ENCODE results near the gene LSM14B.
"Not testable (repeated sequence)": the region's sequence is repeated elsewhere in the genome, so short reads cannot be mapped to it uniquely, and the experiment has no call there.

LSM14B gene

DNA sequence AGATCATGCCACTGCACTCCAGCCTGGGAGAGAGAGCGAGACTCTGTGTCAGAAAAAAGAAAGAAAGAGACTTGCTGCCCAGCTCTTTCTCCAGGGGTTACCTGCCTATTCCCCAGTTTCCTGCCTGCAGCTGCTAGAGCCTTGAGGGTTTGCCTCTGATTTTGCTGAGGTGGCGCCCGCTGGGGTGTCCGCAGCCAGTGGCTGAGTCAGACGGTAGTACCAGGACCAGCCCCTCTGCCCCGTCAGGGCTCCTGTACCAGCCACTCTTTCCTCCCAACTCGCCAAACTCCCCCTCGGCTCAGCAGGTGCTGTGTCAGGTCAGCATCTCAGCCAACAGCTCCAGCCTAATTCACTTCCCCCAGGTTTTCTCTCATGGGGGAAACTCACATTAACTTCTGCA lies 7.4 kb upstream of the LSM14B start:
- DNase-seq = no peak

DNA sequence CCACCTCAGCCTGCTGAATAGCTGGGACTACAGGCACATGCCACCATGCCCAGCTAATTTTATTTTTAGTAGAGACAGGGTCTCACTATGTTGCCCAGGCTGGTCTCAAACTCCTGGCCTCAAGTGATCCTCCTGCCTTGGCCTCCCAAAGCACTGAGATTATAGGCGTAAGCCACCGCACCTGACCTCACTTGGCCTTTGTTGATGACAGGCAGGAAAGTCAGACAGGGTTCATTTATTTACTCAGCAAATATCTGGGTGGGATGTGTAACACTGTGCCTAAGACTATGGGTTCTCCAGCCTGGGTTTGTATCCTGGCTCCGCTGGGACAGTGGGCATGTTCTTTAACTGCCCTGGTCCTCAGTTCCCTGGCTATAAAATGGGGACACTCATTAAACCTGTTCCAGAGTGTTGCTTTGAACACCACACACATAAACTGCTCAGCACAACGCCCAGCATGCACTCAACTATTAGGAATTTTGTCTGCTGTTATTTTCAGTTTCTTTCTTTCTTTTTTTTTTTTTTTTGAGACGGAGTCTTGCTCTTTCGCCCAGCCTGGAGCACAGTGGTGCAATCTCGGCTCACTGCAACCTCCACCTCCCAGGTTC lies 6.4 kb upstream of the LSM14B start:
- not testable (repeated sequence) for DNase-seq

DNA sequence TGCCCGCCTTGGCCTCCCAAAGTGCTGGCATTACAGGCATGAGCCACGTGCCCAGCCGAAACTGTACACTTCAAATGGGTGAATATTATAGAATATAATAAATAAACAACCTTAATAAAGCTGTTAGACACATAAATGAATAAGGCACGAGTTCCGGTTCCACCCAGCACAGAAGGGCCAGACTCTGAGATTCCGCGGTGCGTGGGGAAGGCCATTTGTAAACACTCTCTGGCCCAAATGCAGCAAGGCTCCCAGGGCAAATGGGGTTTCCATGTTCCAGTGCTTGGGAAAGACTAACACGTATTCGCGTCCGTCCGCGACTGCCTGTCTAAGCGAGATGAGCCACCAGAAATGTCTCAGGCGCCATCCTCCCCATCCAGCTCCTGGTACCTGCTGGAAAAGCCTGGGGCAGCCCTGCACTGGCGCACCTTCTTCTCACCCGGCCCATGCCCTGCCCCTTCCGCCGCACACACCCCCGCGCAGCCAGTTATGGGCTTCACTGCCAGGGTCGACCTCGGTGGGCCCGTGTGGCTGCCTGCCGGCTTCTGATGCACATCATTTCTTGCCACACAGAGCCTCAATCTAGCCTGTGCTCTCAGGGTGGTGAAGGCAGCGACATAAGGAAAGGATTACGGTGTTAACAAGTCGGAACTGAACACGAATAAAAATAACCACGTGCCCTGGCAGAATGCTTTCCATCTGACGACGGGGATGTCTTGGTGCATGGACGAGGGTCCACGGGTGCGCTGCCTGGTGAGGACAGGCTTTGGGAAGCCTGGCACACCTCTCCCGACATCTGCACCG lies 5.5 kb upstream of the LSM14B start:
- no peak for DNase-seq

DNA sequence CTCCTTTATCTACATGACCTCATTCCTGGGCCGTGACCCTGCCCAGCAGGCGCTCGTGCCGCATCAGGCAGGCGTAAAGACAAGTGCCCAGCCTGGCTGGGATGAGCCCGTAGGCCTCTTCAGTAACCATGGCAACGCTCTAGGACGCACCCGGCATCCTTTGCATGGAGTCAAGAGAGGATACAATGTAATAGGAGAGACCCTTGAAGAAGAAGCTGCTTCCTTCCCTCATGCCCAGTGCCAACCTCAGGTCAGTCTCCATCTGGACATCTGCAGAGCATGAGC lies 5.0 kb upstream of the LSM14B start:
- DNase-seq = no peak

DNA sequence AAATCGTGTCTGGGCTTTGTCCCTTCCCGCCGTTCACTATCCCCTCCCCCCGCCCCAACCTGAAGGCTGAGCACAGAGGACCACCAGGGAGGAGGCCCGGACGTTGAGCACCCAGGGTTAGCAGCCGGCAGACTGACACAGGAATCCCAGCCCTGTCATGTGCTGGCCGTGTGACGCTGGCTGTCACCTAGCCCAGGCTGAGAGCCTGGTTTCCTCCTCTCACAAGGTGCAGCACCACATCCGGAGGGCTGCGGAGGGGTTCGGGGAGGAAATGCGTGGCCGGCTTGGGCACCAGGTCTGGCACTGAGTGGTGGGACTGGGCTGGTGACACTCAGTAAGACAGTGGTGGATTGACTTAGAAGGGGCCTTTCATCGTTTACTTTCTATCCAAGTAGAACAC lies 4.6 kb upstream of the LSM14B start:
- DNase-seq = peak; percentile 47 to 87 (median 72)

DNA sequence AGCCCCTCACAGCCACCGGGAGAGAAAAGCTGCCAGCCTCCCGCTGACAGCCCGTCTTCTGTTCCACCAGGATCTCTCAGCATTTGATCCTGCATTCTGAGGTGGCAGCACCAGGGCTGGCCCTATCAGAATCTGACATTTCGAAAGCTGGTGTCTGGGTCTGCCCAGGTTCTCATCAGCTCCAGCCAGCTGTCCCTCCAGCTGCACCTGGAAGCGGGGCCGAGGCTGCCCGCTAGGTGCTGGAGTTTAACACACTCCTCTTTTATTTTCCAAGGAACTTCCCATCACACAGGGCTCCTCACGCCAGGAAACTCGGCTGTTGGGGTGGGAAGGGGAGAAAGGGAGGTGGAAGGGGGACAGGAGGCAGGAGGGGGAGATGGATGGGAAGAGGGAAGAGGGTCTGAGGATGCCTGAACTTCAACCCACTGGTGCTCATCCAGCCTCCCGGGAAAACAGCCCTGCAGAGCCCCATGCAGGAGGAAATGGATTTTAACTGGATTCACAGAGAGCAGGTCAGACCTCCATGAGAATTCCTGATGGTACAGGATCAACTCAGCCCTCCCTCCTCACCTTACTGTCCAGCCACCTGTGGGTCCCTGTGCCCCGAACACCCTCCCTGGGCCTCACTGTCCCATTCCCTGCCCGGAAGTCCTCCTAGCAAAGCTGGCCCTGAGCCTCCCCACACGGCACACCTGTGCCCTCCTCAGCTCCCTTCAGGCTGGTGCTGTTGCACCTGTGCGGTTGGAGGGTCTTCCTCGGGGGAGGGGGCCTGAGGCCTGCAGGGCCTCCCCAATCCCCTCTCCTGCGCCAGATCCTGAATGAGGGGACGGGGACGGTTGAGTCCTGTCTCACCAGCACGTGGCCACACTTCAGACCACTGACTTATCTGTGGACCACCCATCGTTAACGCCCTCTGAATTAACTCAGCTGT lies 3.9 kb upstream of the LSM14B start:
- no peak for DNase-seq

DNA sequence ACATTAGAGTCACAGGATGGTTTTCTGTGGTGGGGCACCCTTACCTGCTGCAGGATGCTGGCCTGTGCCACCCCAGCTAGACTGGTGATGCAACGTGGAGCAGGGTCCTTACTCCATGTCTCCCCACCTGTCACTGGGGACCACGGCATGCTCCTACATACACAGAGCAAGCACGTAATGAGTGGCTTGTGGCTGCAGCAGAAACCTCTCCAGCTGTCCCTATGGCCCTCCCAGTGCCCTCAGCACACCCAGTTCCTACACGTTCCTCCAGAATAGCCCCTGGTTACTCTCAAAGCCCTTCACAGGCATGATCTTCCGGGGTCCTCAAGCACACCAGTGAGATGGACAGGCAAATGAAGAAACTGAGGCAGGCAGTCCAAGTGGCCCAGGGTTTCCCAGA lies 3.2 kb upstream of the LSM14B start:
- DNase-seq = peak in 1 of 6 experiments; percentile 10

DNA sequence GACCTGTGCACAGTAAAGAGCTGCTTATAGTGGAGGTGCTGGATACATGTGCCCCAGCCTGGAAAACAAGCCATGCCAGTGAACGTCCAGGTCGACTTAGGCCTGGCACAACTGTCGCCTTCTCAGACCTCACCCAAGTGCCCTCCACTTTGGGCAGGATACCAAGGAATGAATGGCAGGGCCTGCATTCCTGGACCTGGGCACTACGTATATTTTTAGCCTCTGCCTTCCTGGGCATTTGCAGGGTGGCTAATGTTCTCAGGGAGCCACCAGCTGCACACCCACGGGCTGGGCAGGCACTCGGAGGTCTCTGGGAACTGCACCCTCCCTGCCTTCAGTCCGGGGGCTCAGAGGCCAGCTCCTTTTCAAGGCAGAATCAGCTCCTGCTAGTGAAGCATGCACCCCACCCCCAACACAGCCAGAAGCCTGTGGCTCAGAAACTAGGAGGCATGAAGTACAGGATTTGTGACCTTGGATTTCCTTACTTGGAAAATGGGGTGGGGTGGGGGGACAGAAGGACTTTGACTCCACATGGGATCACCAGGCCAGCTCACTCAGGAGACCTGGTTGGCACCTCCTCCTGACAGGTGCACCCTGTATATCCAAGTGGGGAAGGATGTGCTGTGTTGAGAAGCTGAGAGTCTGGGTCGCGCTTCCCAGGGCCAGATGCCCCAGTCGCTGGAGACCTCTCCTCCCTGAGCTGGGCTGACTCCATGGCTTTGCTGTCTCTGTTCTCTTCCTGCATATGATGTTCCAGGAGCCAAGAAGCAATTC lies 2.5 kb upstream of the LSM14B start:
- DNase-seq = no peak

DNA sequence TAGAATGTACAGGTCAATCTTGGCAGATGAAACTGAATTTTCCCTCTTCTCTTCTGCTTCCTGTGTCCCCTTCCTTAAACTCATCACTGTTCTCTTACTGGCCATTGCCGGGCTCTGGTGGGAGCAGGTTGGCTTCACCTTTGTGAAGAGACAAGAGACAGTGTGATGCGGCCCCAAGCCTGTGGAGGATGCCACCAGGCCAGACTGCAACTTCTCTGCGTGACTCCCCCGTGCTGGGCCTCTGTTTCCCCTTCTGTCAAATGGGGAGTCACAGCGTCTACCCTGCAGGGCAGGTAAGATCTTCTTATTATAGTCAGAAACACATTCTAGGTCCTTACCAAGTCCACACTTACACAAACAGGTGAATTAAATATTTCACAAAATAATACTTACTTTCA lies 1.9 kb upstream of the LSM14B start:
- DNase-seq = no peak

DNA sequence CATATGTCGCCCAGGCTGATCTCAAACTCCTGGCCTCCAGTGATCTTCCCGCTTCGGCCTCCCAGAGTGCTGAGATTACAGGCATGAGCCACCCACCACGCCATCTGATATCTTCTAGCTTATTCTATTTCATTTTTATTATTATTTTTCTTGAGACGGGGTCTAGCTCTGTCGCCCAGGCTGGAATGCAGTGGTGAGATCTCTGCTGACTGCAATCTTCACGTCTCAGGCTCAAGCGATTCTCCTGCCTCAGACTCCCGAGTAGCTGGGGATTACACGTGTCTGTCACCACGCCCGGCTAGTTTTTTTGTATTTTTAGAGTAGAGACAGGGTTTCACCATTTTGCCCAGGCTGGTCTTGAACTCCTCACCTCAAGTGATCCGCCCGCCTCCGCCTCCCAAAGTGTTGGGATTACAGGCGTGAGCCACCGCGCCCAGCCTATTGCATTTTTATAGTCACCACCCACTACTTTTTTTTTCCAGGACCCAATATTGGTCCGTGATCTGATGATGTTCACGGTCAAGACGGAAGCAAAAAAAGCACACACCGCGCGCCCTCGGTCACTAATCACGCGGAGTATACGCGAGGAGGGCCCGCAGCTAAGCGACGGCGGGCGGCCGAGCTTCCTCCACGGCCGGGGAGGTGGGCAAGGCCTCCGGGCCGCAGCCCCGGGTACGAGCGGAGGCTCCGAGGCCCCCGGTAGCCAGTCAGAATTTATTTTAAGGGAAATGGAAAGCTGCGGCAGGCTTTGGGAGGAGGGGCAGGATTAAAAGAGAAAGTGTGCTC lies 1.1 kb upstream of the LSM14B start:
- DNase-seq = peak in 2 of 6 experiments; percentile 41 to 50

DNA sequence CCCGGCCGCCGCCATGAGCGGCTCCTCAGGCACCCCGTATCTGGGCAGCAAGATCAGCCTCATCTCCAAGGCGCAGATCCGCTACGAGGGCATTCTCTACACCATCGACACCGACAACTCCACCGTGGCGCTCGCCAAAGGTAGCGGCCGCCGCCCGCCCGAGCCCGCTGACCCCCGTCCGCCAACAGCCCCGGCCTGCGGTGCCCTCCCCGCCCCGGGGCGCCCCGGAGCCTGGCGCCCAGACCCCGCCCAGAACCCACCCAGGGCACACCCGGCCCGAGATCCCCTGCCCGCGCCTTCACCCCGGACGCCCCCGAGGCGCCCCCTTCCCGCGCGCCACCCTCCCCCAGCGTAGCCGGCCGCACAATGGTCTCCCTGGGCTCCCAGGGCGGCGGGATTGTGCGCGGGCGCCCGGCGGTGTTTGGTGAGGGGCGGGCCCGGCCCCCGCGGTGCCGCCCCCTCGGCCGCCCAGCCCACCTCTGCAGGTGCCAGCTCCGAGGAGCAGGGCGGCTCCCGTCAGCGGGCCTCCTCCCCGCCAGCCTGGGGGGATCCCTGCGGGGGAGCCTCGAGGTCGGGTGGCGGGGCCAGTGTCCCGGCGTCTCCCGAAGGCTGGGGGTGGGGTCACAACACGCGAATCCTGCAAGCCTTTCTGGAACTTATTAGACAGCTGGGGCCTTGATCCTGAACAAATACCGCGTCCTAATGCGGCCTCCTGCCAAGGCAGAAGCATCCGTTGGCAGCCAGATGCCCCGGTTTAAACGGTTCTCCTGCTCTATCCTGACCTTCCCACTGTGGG lies 577 bp downstream of the LSM14B start:
- DNase-seq = peak in 5 of 6 experiments; percentile 23 to 58 (median 42)

DNA sequence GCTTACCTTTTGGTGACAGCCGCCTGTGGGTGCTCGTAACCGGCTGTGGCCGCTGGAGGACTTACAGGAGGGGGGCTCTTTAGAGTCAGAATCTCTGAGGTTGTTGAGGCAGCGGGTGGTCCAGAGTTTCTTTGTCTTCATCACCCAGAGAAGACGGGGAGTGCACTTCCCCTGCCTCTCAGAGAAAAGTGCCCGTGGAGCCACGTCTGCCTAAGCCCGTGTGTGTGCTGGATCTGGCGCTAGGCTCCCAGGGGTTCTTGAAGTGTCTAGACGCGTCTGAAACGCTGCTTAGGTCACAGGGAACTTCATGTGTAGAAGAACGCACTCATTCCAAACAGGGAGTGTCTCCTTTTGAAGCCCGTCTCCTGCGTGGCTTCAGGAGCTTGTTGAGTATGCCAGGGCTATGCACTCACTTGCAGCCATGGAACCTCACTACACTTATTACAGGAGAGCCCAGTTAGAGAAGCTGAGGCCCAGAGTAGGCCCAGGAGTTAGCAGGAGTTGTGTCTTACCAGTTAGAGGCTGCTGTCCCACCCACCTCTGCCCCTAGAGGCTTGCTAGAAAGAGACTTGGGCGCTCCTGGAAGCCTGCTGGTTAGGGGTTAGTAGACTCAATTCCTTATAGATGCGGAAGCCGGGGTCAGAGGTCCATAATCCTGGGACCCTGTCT lies 1.3 kb downstream of the LSM14B start:
- DNase-seq = peak in 1 of 6 experiments; percentile 25

DNA sequence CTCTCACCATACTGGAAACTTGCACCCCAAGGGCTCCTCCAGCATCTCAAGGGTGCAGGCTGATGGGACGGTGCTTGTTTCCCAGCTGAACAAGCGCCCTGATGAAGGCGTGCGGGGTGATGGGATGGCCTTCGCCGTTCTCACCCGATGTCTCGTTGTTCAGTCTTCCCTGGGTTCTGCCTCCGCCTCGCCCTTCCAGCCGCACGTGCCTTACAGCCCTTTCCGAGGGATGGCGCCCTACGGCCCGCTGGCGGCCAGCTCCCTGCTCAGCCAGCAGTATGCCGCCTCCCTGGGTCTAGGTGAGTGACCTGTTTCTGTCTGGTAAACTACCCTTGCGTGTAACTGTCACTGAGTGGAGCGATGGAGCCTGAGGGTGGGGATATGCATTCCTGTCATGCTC lies 3.9 kb downstream of the LSM14B start:
- DNase-seq = no peak

DNA sequence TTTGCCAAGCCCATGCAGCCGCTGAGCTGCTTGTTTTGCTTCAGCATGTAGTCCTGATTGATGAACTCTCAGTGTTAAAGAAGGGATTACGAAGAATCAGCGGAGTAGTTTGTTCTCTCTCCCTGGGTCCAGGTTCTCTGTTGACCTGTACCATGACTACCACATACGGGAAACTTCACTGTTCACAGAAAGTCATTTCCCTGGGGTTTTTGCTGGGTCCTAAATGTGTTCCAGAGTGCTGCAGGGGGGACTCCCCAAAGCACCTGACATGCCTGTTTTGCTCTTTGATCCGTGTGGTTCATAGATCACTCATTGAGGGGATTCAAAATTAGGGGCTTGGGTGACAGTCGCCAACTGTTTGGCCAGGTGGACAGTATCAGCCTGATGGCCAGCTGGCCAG lies 5.5 kb downstream of the LSM14B start:
- no peak for DNase-seq

DNA sequence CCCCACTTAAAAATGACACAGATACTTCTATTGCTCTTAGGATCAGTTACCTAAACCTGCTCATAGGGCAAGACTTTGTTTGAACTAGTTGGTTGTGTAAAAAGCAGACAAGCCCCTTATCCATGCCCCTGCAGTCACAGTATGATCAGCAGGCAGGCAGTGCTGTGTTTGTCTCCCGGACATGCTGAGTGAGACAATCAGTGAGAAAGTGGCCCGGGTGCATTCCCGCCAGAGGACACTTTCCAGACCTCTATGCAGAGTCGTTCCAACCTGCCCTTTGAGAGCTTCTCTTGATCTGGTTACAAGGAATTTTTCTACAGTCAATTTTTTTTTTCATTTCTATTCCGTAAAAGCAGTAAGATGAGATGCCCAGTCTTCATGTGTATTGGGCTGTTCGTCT lies 6.2 kb downstream of the LSM14B start:
- DNase-seq = no peak

DNA sequence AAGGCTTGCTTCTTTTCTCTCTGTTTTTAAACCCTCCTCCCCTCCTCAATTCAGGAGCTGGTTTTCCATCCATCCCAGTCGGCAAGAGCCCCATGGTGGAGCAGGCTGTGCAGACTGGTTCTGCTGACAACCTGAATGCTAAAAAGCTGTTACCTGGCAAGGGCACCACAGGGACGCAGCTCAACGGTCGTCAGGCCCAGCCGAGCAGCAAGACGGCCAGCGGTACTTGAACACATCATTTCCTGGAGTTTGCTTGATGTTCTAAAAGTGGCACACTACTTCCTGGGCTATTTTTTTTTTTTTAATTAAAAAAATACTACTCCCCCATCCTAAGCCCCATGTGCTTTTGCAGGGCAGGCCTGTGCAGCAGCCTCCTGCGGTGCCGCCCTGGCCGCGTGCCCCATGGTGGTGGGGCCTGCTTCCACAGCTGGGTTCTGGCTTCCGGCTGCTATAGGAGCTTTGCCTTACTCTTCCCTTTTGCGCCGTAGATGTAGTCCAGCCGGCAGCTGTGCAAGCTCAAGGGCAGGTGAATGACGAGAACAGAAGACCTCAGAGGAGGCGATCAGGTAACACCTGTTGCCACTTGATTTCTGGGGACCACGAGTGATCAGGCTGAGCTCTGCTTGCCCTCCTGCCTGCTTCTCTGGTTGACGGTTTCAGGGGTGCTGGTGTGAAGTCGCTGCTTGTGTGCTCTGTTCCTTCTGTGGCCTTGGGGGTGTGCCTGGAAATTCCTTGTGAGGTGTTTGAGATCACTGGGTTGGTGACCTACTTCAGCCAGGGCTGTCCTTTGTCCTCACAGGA lies 7.7 kb downstream of the LSM14B start:
- no peak for DNase-seq

DNA sequence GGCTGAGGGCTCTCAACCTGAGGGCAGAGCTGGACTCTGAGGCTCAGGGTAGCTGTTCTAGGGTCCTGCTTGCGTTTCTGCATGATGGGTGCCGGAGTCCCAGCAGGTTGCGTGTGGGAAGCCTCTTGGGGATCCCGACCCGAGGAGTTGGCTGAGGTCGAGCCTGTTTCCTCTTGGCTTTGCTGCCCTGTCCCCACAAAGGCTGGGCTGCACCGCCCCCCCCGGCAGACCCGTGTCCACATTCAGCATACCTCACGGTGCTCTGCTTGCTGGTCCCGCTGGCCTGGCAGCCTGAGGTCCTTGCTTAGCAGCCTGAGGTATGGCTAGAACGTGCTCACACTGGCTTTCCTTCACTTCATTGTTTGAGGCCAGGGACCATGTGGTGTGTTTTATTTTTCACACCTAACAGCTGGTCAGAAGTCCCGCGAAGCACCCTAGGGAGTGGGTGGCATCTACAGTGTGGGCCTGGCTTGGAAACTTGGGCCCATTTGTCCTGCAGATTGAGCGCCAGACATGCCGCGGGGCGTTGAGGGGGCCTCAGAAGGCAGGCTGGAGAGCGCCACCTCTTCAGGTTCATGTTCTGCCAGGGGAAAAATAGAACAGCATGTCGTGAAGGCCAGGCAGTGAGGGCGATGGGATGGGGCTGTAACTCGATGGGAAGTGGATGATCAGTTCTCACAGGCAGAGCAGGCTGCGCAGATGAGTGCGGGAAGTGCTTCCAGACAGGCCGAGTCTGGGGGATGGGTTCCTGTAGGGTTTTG lies 9.5 kb downstream of the LSM14B start:
- DNase-seq = no peak

DNA sequence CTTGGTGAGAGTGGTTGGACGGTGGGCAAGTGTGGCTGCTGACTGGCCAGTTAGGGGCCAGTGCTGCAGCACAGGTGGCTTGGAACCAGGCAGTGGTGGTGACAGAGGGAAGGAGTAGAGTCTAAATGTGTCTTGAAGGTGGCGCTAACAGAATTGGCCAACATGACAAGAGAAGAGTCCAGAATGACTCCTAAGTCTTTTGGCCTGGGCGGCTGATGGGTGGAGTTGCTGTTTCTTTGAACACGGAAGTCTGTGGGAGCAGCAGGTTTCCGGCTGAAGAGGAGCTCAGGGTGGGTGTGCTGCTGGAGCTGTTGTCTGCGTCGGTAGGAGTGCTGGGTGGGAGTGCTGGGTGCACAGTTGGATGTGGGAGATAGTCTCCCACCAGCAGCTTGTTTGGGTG lies 10.1 kb downstream of the LSM14B start:
- DNase-seq = no peak

All from stimulated activated naive CD4-positive, alpha-beta T cell (primary cell).